Measurements from ENCODE around the gene VIPR2. TPM values are rescaled to one million over a fixed set of nuclear protein-coding genes. Genes with fewer than 3 reads are reported as not detected.

VIPR2 gene
- polyA plus RNA-seq, 3 donors: 2.5 to 2.6 (median 2.5) TPM

- no peak for DNase-seq (ENCODE audit: low read depth in 3 of 3, low spot score in 2 of 3)
These were observed 75.7 kb downstream of the VIPR2 start for GRCh38 chr7:159068893-159069448.

- no peak for DNase-seq (ENCODE audit: low read depth in 3 of 3, low spot score in 2 of 3)
These were observed 76.2 kb downstream of the VIPR2 start for GRCh38 chr7:159068488-159068811.

GRCh38 chr7:159067576-159068487, 76.8 kb downstream of the VIPR2 start:
- no peak for DNase-seq (ENCODE audit: low read depth in 3 of 3, low spot score in 2 of 3)

- no peak for DNase-seq (ENCODE audit: low read depth in 3 of 3, low spot score in 2 of 3)
These were observed 77.7 kb downstream of the VIPR2 start for GRCh38 chr7:159066816-159067575.

GRCh38 chr7:159065852-159066480, 78.7 kb downstream of the VIPR2 start:
- DNase-seq (ENCODE audit: low read depth in 3 of 3, low spot score in 2 of 3): no peak

GRCh38 chr7:159064816-159065510, 79.7 kb downstream of the VIPR2 start:
- DNase-seq (ENCODE audit: low read depth in 3 of 3, low spot score in 2 of 3): no peak

GRCh38 chr7:159064121-159064815, 80.4 kb downstream of the VIPR2 start:
- DNase-seq (ENCODE audit: low read depth in 3 of 3, low spot score in 2 of 3): no peak

GRCh38 chr7:159063046-159063840, 81.4 kb downstream of the VIPR2 start:
- no peak for DNase-seq (ENCODE audit: low read depth in 3 of 3, low spot score in 2 of 3)

GRCh38 chr7:159062569-159062968, 82.1 kb downstream of the VIPR2 start:
- no peak for DNase-seq (ENCODE audit: low read depth in 3 of 3, low spot score in 2 of 3)

GRCh38 chr7:159061674-159062212, 82.9 kb downstream of the VIPR2 start:
- DNase-seq (ENCODE audit: low read depth in 3 of 3, low spot score in 2 of 3): no peak

GRCh38 chr7:159061209-159061608, 83.5 kb downstream of the VIPR2 start:
- DNase-seq (ENCODE audit: low read depth in 3 of 3, low spot score in 2 of 3): no peak

GRCh38 chr7:159060440-159060839, 84.2 kb downstream of the VIPR2 start:
- DNase-seq (ENCODE audit: low read depth in 3 of 3, low spot score in 2 of 3): no peak

- DNase-seq (ENCODE audit: low read depth in 3 of 3, low spot score in 2 of 3): no peak
These were observed 85.0 kb downstream of the VIPR2 start for GRCh38 chr7:159059629-159060028.

GRCh38 chr7:159057647-159058046, 87.0 kb downstream of the VIPR2 start:
- DNase-seq (ENCODE audit: low read depth in 3 of 3, low spot score in 2 of 3): no peak

GRCh38 chr7:159056737-159057136, 87.9 kb downstream of the VIPR2 start:
- no peak for DNase-seq (ENCODE audit: low read depth in 3 of 3, low spot score in 2 of 3)

GRCh38 chr7:159051916-159052315, 92.8 kb downstream of the VIPR2 start:
- no peak for DNase-seq (ENCODE audit: low read depth in 3 of 3, low spot score in 2 of 3)

- DNase-seq (ENCODE audit: low read depth in 3 of 3, low spot score in 2 of 3): no peak
These were observed 94.0 kb downstream of the VIPR2 start for GRCh38 chr7:159050704-159051103.

- DNase-seq (ENCODE audit: low read depth in 3 of 3, low spot score in 2 of 3): no peak
These were observed 95.2 kb downstream of the VIPR2 start for GRCh38 chr7:159049266-159050025.

Data from right renal cortex interstitium (tissue), 3 donors.